Stimulated activated CD4-positive, alpha-beta T cell treated with anti-CD3 and anti-CD28 coated beads, Interleukin-12 subunit alpha, Interleukin-12 subunit beta, amount 100 ng/mL, for 4 hours (primary cell): ENCODE results near the gene ZMIZ2.
"Not testable (repeated sequence)": the region's sequence is repeated elsewhere in the genome, so short reads cannot be mapped to it uniquely, and the experiment has no call there.

Source experiments
- DNase-seq: peaks from one replicate; pipeline ENCODE4 v3.0.0-alpha.2; 2020

The ZMIZ2 gene

GRCh38 chr7:44772867-44773266 lies 24.2 kb downstream of the ZMIZ2 start:
- no peak for DNase-seq

GRCh38 chr7:44774486-44774885 lies 25.8 kb downstream of the ZMIZ2 start:
- not testable (repeated sequence) for DNase-seq

GRCh38 chr7:44775383-44776107 lies 26.9 kb downstream of the ZMIZ2 start:
- DNase-seq = no peak

- no peak for DNase-seq
Measured at GRCh38 chr7:44776211-44776610, 27.6 kb downstream of the ZMIZ2 start.

- DNase-seq = no peak
Measured at GRCh38 chr7:44782460-44782859, 33.8 kb downstream of the ZMIZ2 start.

GRCh38 chr7:44783407-44783806 lies 34.8 kb downstream of the ZMIZ2 start:
- DNase-seq = no peak

- no peak for DNase-seq
Measured at GRCh38 chr7:44784364-44784763, 35.7 kb downstream of the ZMIZ2 start.

- DNase-seq = not testable (repeated sequence)
Measured at GRCh38 chr7:44785218-44785617, 36.6 kb downstream of the ZMIZ2 start.

GRCh38 chr7:44787041-44787440 lies 38.4 kb downstream of the ZMIZ2 start:
- no peak for DNase-seq

- DNase-seq = no peak
Measured at GRCh38 chr7:44787762-44788161, 39.1 kb downstream of the ZMIZ2 start.

GRCh38 chr7:44789990-44790389 lies 41.3 kb downstream of the ZMIZ2 start:
- no peak for DNase-seq

- DNase-seq = no peak
Measured at GRCh38 chr7:44791278-44792219, 42.9 kb downstream of the ZMIZ2 start.

GRCh38 chr7:44793919-44794318 lies 45.3 kb downstream of the ZMIZ2 start:
- DNase-seq = no peak

- DNase-seq = no peak
Measured at GRCh38 chr7:44794331-44794730, 45.7 kb downstream of the ZMIZ2 start.

- no peak for DNase-seq
Measured at GRCh38 chr7:44796034-44796503, 47.4 kb downstream of the ZMIZ2 start.

GRCh38 chr7:44796504-44797328 lies 48.1 kb downstream of the ZMIZ2 start, which contains the start of gene PPIA:
PPIA (plus strand) TSS chr7:44796681; CDS start chr7:44796725, 44 bp downstream.
- DNase-seq = peak; percentile 98

GRCh38 chr7:44797329-44798258 lies 48.9 kb downstream of the ZMIZ2 start:
- peak; percentile 76 for DNase-seq

GRCh38 chr7:44798649-44799305 lies 50.1 kb downstream of the ZMIZ2 start:
- no peak for DNase-seq

GRCh38 chr7:44799939-44800338 lies 51.3 kb downstream of the ZMIZ2 start:
- DNase-seq = no peak

GRCh38 chr7:44801890-44802289 lies 53.2 kb downstream of the ZMIZ2 start:
- DNase-seq = no peak

GRCh38 chr7:44802418-44803025 lies 53.9 kb downstream of the ZMIZ2 start:
- no peak for DNase-seq
